K562 (cell line): Measurements from ENCODE around the gene WWOX. TPM values are rescaled to one million over a fixed set of nuclear protein-coding genes. Genes with fewer than 3 reads are reported as not detected.

ENCODE experiments used
- ATAC-seq: fragments of 200-7000 bp; cut with Tn5 transposase; 3 replicates; pipeline ENCODE4 v1.9.1; 2020; ENCODE audit warnings: moderate library complexity
- BruUV-seq: library from RNA; stranded (reverse); fragments of 400-500 nt; replicated peaks from 2 replicates; lab custom pipeline; 2021; lab: Mats Ljungman, UMichigan
- CTCF ChIA-PET: fragments of 300-600 bp; formaldehyde crosslinking; extraction: SDS; loops from one replicate; lab custom pipeline; 2021; ENCODE audit warnings: low intra/inter-chr PET ratio; lab: Yijun Ruan, JAX
- POLR2A ChIA-PET: fragments of 300-600, 350-650 bp; sonication (Branson Sonifier 250); formaldehyde crosslinking; extraction: SDS; loops from one replicate; lab custom pipeline; 2021; ENCODE audit warnings: antibody characterized with exemption, inconsistent platforms; lab: Yijun Ruan, JAX
- DNase-seq, 4 experiments: peaks; one replicate each; pipeline versions ENCODE4 v3.0.0 to v3.0.0-alpha.2; 2011 to 2018; ENCODE audit warnings: low spot score in 3 of 4, mixed read lengths in 3 of 4; ENCODE audit errors: extremely low read depth in 1 of 4
- FAIRE-seq: peaks from 2 replicates; lab custom pipeline; 2011; peaks lifted over from hg19 to GRCh38; lab: Jason Lieb, UNC
- H2AFZ ChIP-seq: 2 replicates; pipeline ENCODE4 v1.6.0; 2011; ENCODE audit warnings: low read depth, low read length, control low read depth, inconsistent platforms
- H3K27ac ChIP-seq: fragments of 200-600 bp; 3 replicates; pipeline ENCODE4 v1.8.0; 2011; ENCODE audit warnings: low read depth, mild to moderate bottlenecking, control low read depth, inconsistent platforms, low read length, moderate library complexity, mixed read lengths; ENCODE audit errors: extremely low read depth
- H3K27me3 ChIP-seq, 2 experiments: fragments of 300-600 bp in 1 of 2; 2 replicates in 1 of 2; 3 replicates in 1 of 2; pipeline versions ENCODE4 v1.6.0 to v1.8.0; 2011; ENCODE audit warnings: inconsistent platforms in 2 of 2, low read length in 2 of 2, mild to moderate bottlenecking in 1 of 2, mixed read lengths in 1 of 2, moderate library complexity in 1 of 2; ENCODE audit not compliant: control insufficient read depth in 2 of 2, insufficient read depth in 2 of 2
- H3K36me3 ChIP-seq: fragments of 300-600 bp; 3 replicates; pipeline ENCODE4 v1.8.0; 2011; ENCODE audit warnings: mild to moderate bottlenecking, low read length, inconsistent platforms; ENCODE audit not compliant: control insufficient read depth, insufficient read depth
- H3K4me1 ChIP-seq, 2 experiments: fragments of 200-600 bp in 1 of 2; replicated peaks in 1 of 2; 2 replicates in 1 of 2; 3 replicates in 1 of 2; pipeline versions ENCODE4 v1.5.1 to v1.8.0; 2011; ENCODE audit warnings: inconsistent platforms in 2 of 2, low read length in 2 of 2, mild to moderate bottlenecking in 1 of 2, mixed read lengths in 1 of 2, moderate library complexity in 1 of 2; ENCODE audit not compliant: control insufficient read depth in 2 of 2, insufficient read depth in 2 of 2
- H3K4me2 ChIP-seq: 2 replicates; pipeline ENCODE4 v1.6.1; 2011; ENCODE audit warnings: low read length, control low read depth, inconsistent platforms, mixed read lengths; ENCODE audit not compliant: insufficient read depth
- H3K4me3 ChIP-seq: fragments of 200-600 bp; sonication (generic), shearing (Covaris generic); 2 replicates; pipeline ENCODE4 v1.5.1; 2016; ENCODE audit warnings: control low read depth, inconsistent platforms
- H3K79me2 ChIP-seq: fragments of 200-600 bp; 3 replicates; pipeline ENCODE4 v1.8.0; 2011; ENCODE audit warnings: low read length, inconsistent platforms; ENCODE audit not compliant: control insufficient read depth, insufficient read depth
- H3K9ac ChIP-seq, 2 experiments: 2 replicates each; pipeline versions ENCODE4 v1.6.0 to v1.6.1; 2011; ENCODE audit warnings: low read depth in 2 of 2, low read length in 2 of 2, control low read depth in 1 of 2, inconsistent platforms in 1 of 2, mild to moderate bottlenecking in 1 of 2, mixed read lengths in 1 of 2; ENCODE audit not compliant: insufficient read depth in 1 of 2
- H3K9me1 ChIP-seq: one replicate; pipeline ENCODE4 v1.6.0; 2011; ENCODE audit warnings: inconsistent platforms, mild to moderate bottlenecking, low read length, moderate library complexity; ENCODE audit not compliant: control insufficient read depth, insufficient read depth
- H3K9me3 ChIP-seq: replicated peaks from 2 replicates; pipeline ENCODE4 v1.5.1; 2011; ENCODE audit warnings: low read depth, low read length, inconsistent platforms; ENCODE audit not compliant: control insufficient read depth, insufficient read depth
- H4K20me1 ChIP-seq: replicated peaks from 2 replicates; pipeline ENCODE4 v1.6.1; 2011; ENCODE audit warnings: low read length, inconsistent platforms, mixed read lengths; ENCODE audit not compliant: control insufficient read depth, insufficient read depth
- CC2D1A ChIP-seq: fragments of 450-650 bp; IDR thresholded peaks from 2 replicates; pipeline ENCODE4 v1.6.1; 2017; ENCODE audit warnings: mild to moderate bottlenecking
- KDM2B ChIP-seq: fragments of 250-450 bp; sonication (Bioruptor Pico); IDR thresholded peaks from 2 replicates; pipeline ENCODE4 v1.8.0; 2021; ENCODE audit warnings: mild to moderate bottlenecking, moderate library complexity
- KLF16 ChIP-seq: IDR thresholded peaks from 2 replicates; pipeline ENCODE4 v1.6.1; 2016; ENCODE audit warnings: antibody characterized with exemption
- ZNF224 ChIP-seq: sonication (generic); formaldehyde crosslinking; IDR thresholded peaks from 2 replicates; pipeline ENCODE4 v1.8.0; 2022; ENCODE audit warnings: mild to moderate bottlenecking, missing genetic modification reagents
- ZNF830 ChIP-seq: fragments of 250-450 bp; sonication (Bioruptor Pico); IDR thresholded peaks from 2 replicates; pipeline ENCODE4 v1.5.0; 2021; ENCODE audit warnings: mild to moderate bottlenecking
- WGBS: fragments of 100-300 bp; shearing (Covaris generic); methylation state at CpG from one replicate; pipeline ENCODE4 v1.1.6; 2016; ENCODE audit warnings: low coverage, mixed read lengths; ENCODE audit not compliant: insufficient coverage; ENCODE audit errors: missing lambda C conversion rate; 5-methylcytosine and 5-hydroxymethylcytosine counted together
- in situ Hi-C: fragments of 300-500 bp; cut with MboI; formaldehyde crosslinking; loops from 4 replicates; pipeline ENCODE4 v1.15.0; 2018; ENCODE audit warnings: inconsistent platforms, mixed read lengths
- intact Hi-C: fragments of 100-400 bp; cut with micrococcal nuclease; formaldehyde crosslinking; loops from 2 replicates; pipeline ENCODE4 v1.14.2; 2022
- polyA plus RNA-seq, 8 experiments: library from polyadenylated mRNA; depleted of rRNA in 4 of 8; stranded (reverse) in 5 of 8; unstranded in 3 of 8; fragments of >200 nt; fragmentation: Nextera tagmentation in 2 of 8; fragmentation: Illumina TruSeq in 1 of 8; extraction: Ambion mirVana in 2 of 8; extraction: Trizol in 1 of 8; gene quantifications; 2 replicates each; pipeline versions ENCODE4 v1.2.1 to v1.2.3, GENCODE V29; 2011 to 2014; ENCODE audit warnings: inconsistent platforms in 1 of 8, missing spikeins in 1 of 8
- total RNA-seq, 7 experiments: library from RNA; depleted of rRNA in 6 of 7; stranded (reverse); fragments of >200 nt in 6 of 7; fragmentation: Illumina TruSeq in 2 of 7; extraction: Trizol in 2 of 7; gene quantifications; 2 replicates each; pipeline versions ENCODE4 v1.2.1 to v1.2.3, GENCODE V29; 2011 to 2021; ENCODE audit warnings: low replicate concordance in 1 of 7

Gene WWOX
- total and polyA plus RNA-seq, 9 of the 15 experiments (the other 6 are each of a cell fraction or from before 2014, with no cell fraction given), result 1.6 to 22.7 (median 8.1) TPM

- Histone ChIP-seq H3K4me1 (peaks cover 0 to 7% of the 10 kb centered on the region in 2 experiments; a peak in 2 of 5 replicates), H3K4me3 (no peak overlapping the region), H3K27me3 (peaks cover 0 to 4% of the 10 kb centered on the region in 2 experiments; a peak in 1 of 5 replicates), H3K9me1 (no peaks in the 10 kb centered on the region), H4K20me1 (no peaks in the 10 kb centered on the region), H3K9ac (no peak overlapping the region), H3K9me3 (no peaks in the 10 kb centered on the region)
- DNase-seq, result no peak
- no peak for FAIRE-seq
- no peak for ATAC-seq
- in situ Hi-C loops, result no loop called here
- CTCF ChIA-PET, result no interaction called here
- no peak for TF ChIP-seq KDM2B (CRISPR knock-in tag)
- TF ChIP-seq ZNF830 (CRISPR knock-in tag), result no peak
- TF ChIP-seq CC2D1A, result no peak
- no peak for TF ChIP-seq KLF16
- TF ChIP-seq ZNF224, result no peak
- TF ChIP-seq, all 486 proteins: peak for 0
- Histone ChIP-seq H2AFZ (no peak overlapping the region), H3K79me2 (no peaks in the 10 kb centered on the region), H3K36me3 (no peaks in the 10 kb centered on the region), H3K27ac (no peak overlapping the region), H3K4me2 (no peak overlapping the region)
- POLR2A ChIA-PET, result interaction anchor here (0.6 kb wide), 1 partner anchor 21 kb away, joined by 4 read pairs; no protein-coding TSS in a partner anchor
- intact Hi-C loops, result no loop called here
- no TSS peak for BruUV-seq
- WGBS, result 33% methylated on average over 11 of the region's 15 CpGs
Measured at GRCh38 chr16:78386557-78387324, 287.3 kb downstream of the WWOX start.
